Liver (tissue), 3 donors: ENCODE results near the gene TMEM117.

Experiments used
- EGR1 ChIP-seq, 2 donors: IDR thresholded peaks; 2 replicates each; pipeline ENCODE4 v1.6.1; 2016 to 2018; ENCODE audit warnings: antibody characterized with exemption in 2 of 2, low read depth in 2 of 2
- GABPA ChIP-seq, 2 donors: IDR thresholded peaks in 1 of 2; conservative IDR thresholded peaks in 1 of 2; 2 replicates each; pipeline ENCODE4 v1.6.1; 2016; ENCODE audit warnings: antibody characterized with exemption in 2 of 2, mild to moderate bottlenecking in 1 of 2, moderate library complexity in 1 of 2
- HNF4G ChIP-seq: IDR thresholded peaks from 2 replicates; pipeline ENCODE4 v1.6.1; 2016; ENCODE audit warnings: antibody characterized with exemption
- JUND ChIP-seq, 2 donors: IDR thresholded peaks; 2 replicates each; pipeline ENCODE4 v1.6.1; 2016; ENCODE audit warnings: antibody characterized with exemption in 2 of 2
- RAD21 ChIP-seq, 2 donors: IDR thresholded peaks; 2 replicates each; pipeline ENCODE4 v1.6.1; 2016; ENCODE audit warnings: antibody characterized with exemption in 2 of 2, mild to moderate bottlenecking in 2 of 2
- RXRA ChIP-seq, 2 donors: IDR thresholded peaks; 2 replicates each; pipeline ENCODE4 v1.6.1; 2017 to 2018; ENCODE audit warnings: antibody characterized with exemption in 2 of 2, mild to moderate bottlenecking in 1 of 2
- SP1 ChIP-seq: IDR thresholded peaks from 2 replicates; pipeline ENCODE4 v1.6.1; 2018; ENCODE audit warnings: antibody characterized with exemption, mild to moderate bottlenecking
- TAF1 ChIP-seq: conservative IDR thresholded peaks from 2 replicates; pipeline ENCODE4 v1.6.1; 2016; ENCODE audit warnings: antibody characterized with exemption, mild to moderate bottlenecking
- TF ChIP-seq, protein P1 (sequence below): fragments of 150-350 bp; IDR thresholded peaks from 2 replicates; pipeline ENCODE4 v1.5.1; 2017; ENCODE audit warnings: improper control_type of control experiment, low read depth, low read length; ENCODE audit not compliant: missing input control
- TF ChIP-seq, protein P2 (sequence below): IDR thresholded peaks from 2 replicates; pipeline ENCODE4 v1.6.1; 2016; ENCODE audit warnings: antibody characterized with exemption
- TF ChIP-seq, protein P3 (sequence below): IDR thresholded peaks from 2 replicates; pipeline ENCODE4 v1.6.1; 2016; ENCODE audit warnings: antibody characterized with exemption
- TF ChIP-seq, protein P4 (sequence below): IDR thresholded peaks from 2 replicates; pipeline ENCODE4 v1.6.1; 2016; ENCODE audit warnings: antibody characterized with exemption, mild to moderate bottlenecking
- donor health status: healthy.
- donor health status: healthy.

GRCh38 chr12:44193281-44193680 lies 357.4 kb downstream of the TMEM117 start:
- TF ChIP-seq SP1 (no peak), GABPA (IDR thresholded peaks at IDR 0.05 in 1 of 2, conservative IDR thresholded peaks at IDR 0.05 in 1 of 2) (no peak), TAF1 (no peak), RXRA (IDR thresholded peaks at IDR 0.05) (no peak), HNF4G (no peak), EGR1 (IDR thresholded peaks at IDR 0.05; ENCODE audit: low read depth in 2 of 2) (no peak), JUND (IDR thresholded peaks at IDR 0.05) (no peak), RAD21 (IDR thresholded peaks at IDR 0.05) (no peak)
- TF ChIP-seq, protein P1, sequence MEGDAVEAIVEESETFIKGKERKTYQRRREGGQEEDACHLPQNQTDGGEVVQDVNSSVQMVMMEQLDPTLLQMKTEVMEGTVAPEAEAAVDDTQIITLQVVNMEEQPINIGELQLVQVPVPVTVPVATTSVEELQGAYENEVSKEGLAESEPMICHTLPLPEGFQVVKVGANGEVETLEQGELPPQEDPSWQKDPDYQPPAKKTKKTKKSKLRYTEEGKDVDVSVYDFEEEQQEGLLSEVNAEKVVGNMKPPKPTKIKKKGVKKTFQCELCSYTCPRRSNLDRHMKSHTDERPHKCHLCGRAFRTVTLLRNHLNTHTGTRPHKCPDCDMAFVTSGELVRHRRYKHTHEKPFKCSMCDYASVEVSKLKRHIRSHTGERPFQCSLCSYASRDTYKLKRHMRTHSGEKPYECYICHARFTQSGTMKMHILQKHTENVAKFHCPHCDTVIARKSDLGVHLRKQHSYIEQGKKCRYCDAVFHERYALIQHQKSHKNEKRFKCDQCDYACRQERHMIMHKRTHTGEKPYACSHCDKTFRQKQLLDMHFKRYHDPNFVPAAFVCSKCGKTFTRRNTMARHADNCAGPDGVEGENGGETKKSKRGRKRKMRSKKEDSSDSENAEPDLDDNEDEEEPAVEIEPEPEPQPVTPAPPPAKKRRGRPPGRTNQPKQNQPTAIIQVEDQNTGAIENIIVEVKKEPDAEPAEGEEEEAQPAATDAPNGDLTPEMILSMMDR: no peak
- TF ChIP-seq, protein P2, sequence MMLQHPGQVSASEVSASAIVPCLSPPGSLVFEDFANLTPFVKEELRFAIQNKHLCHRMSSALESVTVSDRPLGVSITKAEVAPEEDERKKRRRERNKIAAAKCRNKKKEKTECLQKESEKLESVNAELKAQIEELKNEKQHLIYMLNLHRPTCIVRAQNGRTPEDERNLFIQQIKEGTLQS: no peak
- TF ChIP-seq, protein P3, sequence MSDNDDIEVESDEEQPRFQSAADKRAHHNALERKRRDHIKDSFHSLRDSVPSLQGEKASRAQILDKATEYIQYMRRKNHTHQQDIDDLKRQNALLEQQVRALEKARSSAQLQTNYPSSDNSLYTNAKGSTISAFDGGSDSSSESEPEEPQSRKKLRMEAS: no peak
- TF ChIP-seq, protein P4, sequence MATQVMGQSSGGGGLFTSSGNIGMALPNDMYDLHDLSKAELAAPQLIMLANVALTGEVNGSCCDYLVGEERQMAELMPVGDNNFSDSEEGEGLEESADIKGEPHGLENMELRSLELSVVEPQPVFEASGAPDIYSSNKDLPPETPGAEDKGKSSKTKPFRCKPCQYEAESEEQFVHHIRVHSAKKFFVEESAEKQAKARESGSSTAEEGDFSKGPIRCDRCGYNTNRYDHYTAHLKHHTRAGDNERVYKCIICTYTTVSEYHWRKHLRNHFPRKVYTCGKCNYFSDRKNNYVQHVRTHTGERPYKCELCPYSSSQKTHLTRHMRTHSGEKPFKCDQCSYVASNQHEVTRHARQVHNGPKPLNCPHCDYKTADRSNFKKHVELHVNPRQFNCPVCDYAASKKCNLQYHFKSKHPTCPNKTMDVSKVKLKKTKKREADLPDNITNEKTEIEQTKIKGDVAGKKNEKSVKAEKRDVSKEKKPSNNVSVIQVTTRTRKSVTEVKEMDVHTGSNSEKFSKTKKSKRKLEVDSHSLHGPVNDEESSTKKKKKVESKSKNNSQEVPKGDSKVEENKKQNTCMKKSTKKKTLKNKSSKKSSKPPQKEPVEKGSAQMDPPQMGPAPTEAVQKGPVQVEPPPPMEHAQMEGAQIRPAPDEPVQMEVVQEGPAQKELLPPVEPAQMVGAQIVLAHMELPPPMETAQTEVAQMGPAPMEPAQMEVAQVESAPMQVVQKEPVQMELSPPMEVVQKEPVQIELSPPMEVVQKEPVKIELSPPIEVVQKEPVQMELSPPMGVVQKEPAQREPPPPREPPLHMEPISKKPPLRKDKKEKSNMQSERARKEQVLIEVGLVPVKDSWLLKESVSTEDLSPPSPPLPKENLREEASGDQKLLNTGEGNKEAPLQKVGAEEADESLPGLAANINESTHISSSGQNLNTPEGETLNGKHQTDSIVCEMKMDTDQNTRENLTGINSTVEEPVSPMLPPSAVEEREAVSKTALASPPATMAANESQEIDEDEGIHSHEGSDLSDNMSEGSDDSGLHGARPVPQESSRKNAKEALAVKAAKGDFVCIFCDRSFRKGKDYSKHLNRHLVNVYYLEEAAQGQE: no peak
